H1 (cell line): ENCODE measurements around the gene AARSD1. TPM values are rescaled to one million over a fixed set of nuclear protein-coding genes. Genes with fewer than 3 reads are reported as not detected.

Source experiments
- CTCF ChIA-PET: fragments of 300-600 bp; sonication (Branson Sonifier 250); formaldehyde crosslinking; loops from one replicate; lab custom pipeline; 2021; ENCODE audit not compliant: partially characterized antibody; lab: Charles Lee
- POLR2A ChIA-PET: fragments of 300-600 bp; sonication (Branson Sonifier 250); formaldehyde crosslinking; loops from one replicate; lab custom pipeline; 2021; ENCODE audit warnings: inconsistent platforms; ENCODE audit not compliant: partially characterized antibody; lab: Charles Lee
- DNase-seq, 2 experiments: peaks; one replicate each; pipeline versions ENCODE4 v3.0.0 to v3.0.0-alpha.2; 2010 to 2022; ENCODE audit warnings: low spot score in 2 of 2, low read depth in 1 of 2, mixed read lengths in 1 of 2
- FAIRE-seq: peaks from 2 replicates; lab custom pipeline; 2011; peaks lifted over from hg19 to GRCh38; lab: Jason Lieb, UNC
- H2AFZ ChIP-seq: 2 replicates; pipeline ENCODE4 v1.8.1; 2012; ENCODE audit warnings: low read length, inconsistent platforms
- H2AK5ac ChIP-seq: 2 replicates; pipeline ENCODE4 v1.6.1; 2013; ENCODE audit warnings: low read depth, low read length
- H2BK120ac ChIP-seq: replicated peaks from 2 replicates; pipeline ENCODE3; 2013; ENCODE audit warnings: low read depth, low read length, inconsistent platforms
- H2BK12ac ChIP-seq: 2 replicates; pipeline ENCODE4 v1.6.1; 2013; ENCODE audit warnings: low read depth, low read length
- H2BK15ac ChIP-seq: 2 replicates; pipeline ENCODE4 v1.6.1; 2013; ENCODE audit warnings: low read length
- H2BK20ac ChIP-seq: 2 replicates; pipeline ENCODE4 v1.6.1; 2013; ENCODE audit warnings: low read length
- H2BK5ac ChIP-seq: 2 replicates; pipeline ENCODE4 v1.6.1; 2013; ENCODE audit warnings: low read depth, low read length
- H3K14ac ChIP-seq: 2 replicates; pipeline ENCODE4 v1.6.1; 2013; ENCODE audit warnings: inconsistent platforms; ENCODE audit not compliant: insufficient read length
- H3K18ac ChIP-seq: 2 replicates; pipeline ENCODE4 v1.6.1; 2013; ENCODE audit warnings: low read length; ENCODE audit errors: extremely low read depth
- H3K23ac ChIP-seq: 2 replicates; pipeline ENCODE4 v1.6.1; 2013; ENCODE audit warnings: inconsistent platforms; ENCODE audit not compliant: insufficient read length
- H3K23me2 ChIP-seq: 2 replicates; pipeline ENCODE4 v1.6.1; 2013; ENCODE audit warnings: low read depth, low read length
- H3K27ac ChIP-seq: 2 replicates; pipeline ENCODE4 v1.6.1; 2011; ENCODE audit warnings: low read depth, low read length, inconsistent platforms
- H3K27me3 ChIP-seq, 4 experiments: replicated peaks in 1 of 4; 1 replicate in 1 of 4; 2 replicates in 3 of 4; pipeline versions ENCODE4 v1.6.1 to v1.8.1; 2011 to 2013; ENCODE audit warnings: low read length in 3 of 4, mild to moderate bottlenecking in 3 of 4, inconsistent platforms in 2 of 4, mixed read lengths in 2 of 4, moderate library complexity in 1 of 4; ENCODE audit not compliant: control insufficient read depth in 3 of 4, insufficient read depth in 3 of 4; ENCODE audit errors: extremely low read depth in 1 of 4
- H3K36me3 ChIP-seq, 4 experiments: 2 replicates each; pipeline versions ENCODE4 v1.6.1 to v1.8.1; 2011 to 2013; ENCODE audit warnings: mild to moderate bottlenecking in 4 of 4, low read length in 3 of 4, moderate library complexity in 2 of 4, control low read depth in 1 of 4, inconsistent platforms in 1 of 4; ENCODE audit not compliant: insufficient read depth in 4 of 4, control insufficient read depth in 2 of 4
- H3K4ac ChIP-seq: replicated peaks from 2 replicates; pipeline ENCODE3; 2013; ENCODE audit warnings: low read length, low read depth, mixed read lengths, inconsistent platforms; ENCODE audit not compliant: insufficient read length
- H3K4me1 ChIP-seq, 4 experiments: replicated peaks in 1 of 4; 1 replicate in 1 of 4; 2 replicates in 3 of 4; pipeline versions ENCODE4 v1.6.1 to v1.8.1; 2011 to 2013; ENCODE audit warnings: low read length in 3 of 4, inconsistent platforms in 2 of 4, mixed read lengths in 1 of 4; ENCODE audit not compliant: insufficient read depth in 4 of 4, control insufficient read depth in 3 of 4
- H3K4me2 ChIP-seq, 2 experiments: 2 replicates each; pipeline versions ENCODE4 v1.6.1 to v1.8.1; 2011 to 2013; ENCODE audit warnings: low read depth in 2 of 2, low read length in 2 of 2, control low read depth in 1 of 2, inconsistent platforms in 1 of 2, mild to moderate bottlenecking in 1 of 2; ENCODE audit not compliant: insufficient read depth in 1 of 2
- H3K4me3 ChIP-seq, 4 experiments: fragments of 200-600, 300-600 bp in 1 of 4; sonication (generic), shearing (Covaris generic), sonication (Bioruptor Twin) in 1 of 4; 2 replicates each; pipeline versions ENCODE4 v1.5.1 to v1.8.1; 2011 to 2016; ENCODE audit warnings: low read length in 4 of 4, low read depth in 3 of 4, control low read depth in 2 of 4, inconsistent platforms in 2 of 4, mild to moderate bottlenecking in 2 of 4, mixed read lengths in 1 of 4, moderate library complexity in 1 of 4; ENCODE audit not compliant: insufficient read depth in 2 of 4; ENCODE audit errors: extremely low read depth in 1 of 4
- H3K56ac ChIP-seq: replicated peaks from 2 replicates; pipeline ENCODE3; 2013; ENCODE audit warnings: low read depth, mild to moderate bottlenecking, mixed read lengths, low read length, inconsistent platforms; ENCODE audit not compliant: insufficient read length
- H3K79me1 ChIP-seq: 2 replicates; pipeline ENCODE4 v1.6.1; 2013; ENCODE audit warnings: low read depth, low read length, control low read depth
- H3K79me2 ChIP-seq, 2 experiments: 2 replicates each; pipeline versions ENCODE4 v1.6.1 to v1.8.1; 2012 to 2013; ENCODE audit warnings: low read length in 2 of 2, mild to moderate bottlenecking in 2 of 2, inconsistent platforms in 1 of 2; ENCODE audit not compliant: insufficient read depth in 2 of 2, control insufficient read depth in 1 of 2
- H3K9ac ChIP-seq, 4 experiments: replicated peaks in 1 of 4; 1 replicate in 1 of 4; 2 replicates in 3 of 4; pipeline versions ENCODE4 v1.6.1 to v1.8.1; 2011 to 2013; ENCODE audit warnings: low read depth in 3 of 4, low read length in 3 of 4, control low read depth in 2 of 4, mild to moderate bottlenecking in 2 of 4, moderate library complexity in 2 of 4, inconsistent platforms in 1 of 4; ENCODE audit errors: extremely low read depth in 1 of 4
- H3K9me3 ChIP-seq, 2 experiments: 2 replicates each; pipeline versions ENCODE4 v1.6.1 to v1.8.1; 2012 to 2013; ENCODE audit warnings: mild to moderate bottlenecking in 2 of 2, moderate library complexity in 2 of 2, control low read depth in 1 of 2, inconsistent platforms in 1 of 2, low read depth in 1 of 2, low read length in 1 of 2, mixed read lengths in 1 of 2; ENCODE audit not compliant: insufficient read depth in 2 of 2
- H4K20me1 ChIP-seq, 2 experiments: replicated peaks in 1 of 2; 2 replicates each; pipeline versions ENCODE3 to v1.8.1; 2011 to 2013; ENCODE audit warnings: inconsistent platforms in 2 of 2, low read length in 2 of 2, mild to moderate bottlenecking in 1 of 2; ENCODE audit not compliant: insufficient read depth in 2 of 2, control insufficient read depth in 1 of 2
- H4K5ac ChIP-seq: 2 replicates; pipeline ENCODE4 v1.6.1; 2013; ENCODE audit warnings: low read length, low read depth, mixed read lengths, inconsistent platforms; ENCODE audit not compliant: insufficient read length
- H4K8ac ChIP-seq: 2 replicates; pipeline ENCODE4 v1.8.0; 2013; ENCODE audit warnings: mild to moderate bottlenecking, moderate library complexity, low read length, inconsistent platforms; ENCODE audit not compliant: insufficient read depth; ENCODE audit errors: extremely low read depth
- H4K91ac ChIP-seq: replicated peaks from 2 replicates; pipeline ENCODE3; 2013; ENCODE audit warnings: low read length, mixed read lengths, inconsistent platforms; ENCODE audit not compliant: insufficient read length
- CHD1 ChIP-seq: IDR thresholded peaks from 2 replicates; pipeline ENCODE4 v1.6.1; 2012; ENCODE audit warnings: low read depth, low read length, improper control_type of control experiment
- CTBP2 ChIP-seq: IDR thresholded peaks from 2 replicates; pipeline ENCODE4 v1.7.0; 2011; ENCODE audit warnings: borderline replicate concordance, mild to moderate bottlenecking, moderate library complexity, mixed read lengths, low read length; ENCODE audit not compliant: insufficient read depth, insufficient read length
- GABPA ChIP-seq: IDR thresholded peaks from 2 replicates; pipeline ENCODE4 v1.6.1; 2011; ENCODE audit warnings: mild to moderate bottlenecking, low read length, moderate library complexity, borderline replicate concordance; ENCODE audit not compliant: insufficient read depth
- HDAC6 ChIP-seq: IDR thresholded peaks from one replicate; pipeline ENCODE4 v1.7.1; 2012; ENCODE audit warnings: low read depth, mild to moderate bottlenecking, inconsistent platforms, low read length, moderate library complexity
- JUN ChIP-seq: IDR thresholded peaks from 2 replicates; pipeline ENCODE4 v1.6.1; 2011; ENCODE audit warnings: low read depth, mild to moderate bottlenecking, improper control_type of control experiment, low read length
- JUND ChIP-seq: IDR thresholded peaks from 2 replicates; pipeline ENCODE4 v1.6.1; 2011; ENCODE audit warnings: mild to moderate bottlenecking, improper control_type of control experiment, low read length
- KDM4A ChIP-seq: IDR thresholded peaks from one replicate; pipeline ENCODE4 v1.7.1; 2012; ENCODE audit warnings: low read depth, mild to moderate bottlenecking, moderate library complexity, low read length, inconsistent platforms; ENCODE audit not compliant: severe bottlenecking
- NRF1 ChIP-seq: IDR thresholded peaks from 2 replicates; pipeline ENCODE4 v1.6.1; 2011; ENCODE audit warnings: mild to moderate bottlenecking, low read depth, low read length, improper control_type of control experiment
- POLR2AphosphoS5 ChIP-seq: IDR thresholded peaks from 2 replicates; pipeline ENCODE4 v1.6.1; 2011; ENCODE audit warnings: low read depth, low read length
- RAD21 ChIP-seq, 2 experiments: IDR thresholded peaks in 1 of 2; conservative IDR thresholded peaks in 1 of 2; 2 replicates each; pipeline ENCODE4 v1.6.1; 2011; ENCODE audit warnings: low read depth in 2 of 2, low read length in 2 of 2, improper control_type of control experiment in 1 of 2, inconsistent platforms in 1 of 2, mild to moderate bottlenecking in 1 of 2, moderate library complexity in 1 of 2
- TBP ChIP-seq: IDR thresholded peaks from 2 replicates; pipeline ENCODE4 v1.6.1; 2011; ENCODE audit warnings: low read depth, low read length, improper control_type of control experiment
- WGBS, 2 experiments: shearing (Covaris generic) in 1 of 2; methylation state at CpG; one replicate each; pipeline versions ENCODE4 v1.1.6 to v1.1.7; 2013 to 2015; ENCODE audit warnings: low lambda C conversion rate in 2 of 2, mixed read lengths in 2 of 2, inconsistent platforms in 1 of 2, low coverage in 1 of 2, missing lambda C conversion rate in 1 of 2; ENCODE audit not compliant: insufficient replicate concordance in 2 of 2, insufficient coverage in 1 of 2, insufficient read length in 1 of 2; ENCODE audit errors: extremely low coverage in 1 of 2, missing lambda C conversion rate in 1 of 2; 5-methylcytosine and 5-hydroxymethylcytosine counted together
- polyA plus RNA-seq, 7 experiments: library from polyadenylated mRNA; depleted of rRNA in 3 of 7; stranded (reverse) in 5 of 7; unstranded in 2 of 7; fragments of >200 nt in 5 of 7; fragments of 200-250 nt in 2 of 7; gene quantifications; 1 replicate in 5 of 7; 2 replicates in 1 of 7; 4 replicates in 1 of 7; pipeline versions ENCODE4 v1.2.1 to v1.2.3, GENCODE V29; 2011 to 2013; ENCODE audit warnings: missing spikeins in 2 of 7, mixed read lengths in 2 of 7
- total RNA-seq: library from RNA; stranded (reverse); fragmentation: NEBNext Ultra II Directional; extraction: Animal tissue kit (Norgen Biotek cat#: 25700); gene quantifications from 2 replicates; pipeline ENCODE4 v1.2.1, GENCODE V29; 2021
- TF ChIP-seq, protein P1 (sequence below): IDR thresholded peaks from 2 replicates; pipeline ENCODE4 v1.6.1; 2011; ENCODE audit warnings: low read length, improper control_type of control experiment

AARSD1 gene
- total and polyA plus RNA-seq, 2 of the 8 experiments (the other 6 are each of a cell fraction or from before 2014, with no cell fraction given) = 51.5 to 58.8 TPM

DNA sequence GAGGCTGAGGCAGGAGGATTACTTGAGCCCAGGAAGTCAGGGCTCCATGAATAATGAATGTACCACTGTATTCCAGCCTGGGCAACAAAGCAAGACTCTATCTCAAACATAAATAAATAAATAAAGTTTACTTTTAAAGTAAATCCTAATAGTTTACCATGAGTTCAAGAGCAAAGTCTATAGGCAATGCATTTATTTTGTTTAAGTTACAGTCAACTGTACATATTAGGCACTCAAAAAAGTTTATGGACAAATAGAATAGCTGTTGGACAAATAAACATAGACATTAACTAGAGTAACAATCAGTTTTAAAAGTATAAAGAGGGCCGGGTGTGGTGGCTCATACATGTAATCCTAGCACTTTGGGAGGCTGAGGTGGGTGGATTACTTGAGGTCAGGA, 3.7 kb upstream of the AARSD1 start:
- H3K23ac ChIP-seq = no peak overlapping the region
- H2AK5ac ChIP-seq = no peak overlapping the region
- no peak overlapping the region for H2AFZ ChIP-seq
- no peak overlapping the region for H2BK15ac ChIP-seq
- H3K9me3 ChIP-seq = peaks cover 0 to 3% of the 10 kb centered on the region in 2 experiments; a peak in 1 of 4 replicates
- H3K79me2 ChIP-seq = peaks cover 0 to 6% of the 10 kb centered on the region in 2 experiments; a peak in 2 of 4 replicates
- no peak overlapping the region for H3K56ac ChIP-seq
- no peak for DNase-seq
- no peak overlapping the region for H4K5ac ChIP-seq
- no peak overlapping the region for H2BK120ac ChIP-seq
- ChIA-PET CTCF (interaction anchor here (0.9 to 1.5 kb wide), 6 partner anchors 10 to 144 kb away, joined by 3 to 4 read pairs (median 4); partner anchors contain the start of genes BECN1 and PTGES3L), POLR2A (interaction anchor here (1.1 to 2.0 kb wide), 3 partner anchors 12 to 30 kb away, joined by 3 to 8 read pairs (median 3); partner anchors contain the start of genes PTGES3L, RPL27 and RUNDC1)
- H3K27ac ChIP-seq = no peak overlapping the region
- no peaks in the 10 kb centered on the region for H3K27me3 ChIP-seq
- H3K18ac ChIP-seq = no peak overlapping the region
- H3K14ac ChIP-seq = no peak overlapping the region
- no peak overlapping the region for H3K4me2 ChIP-seq
- H2BK12ac ChIP-seq = no peak overlapping the region
- H3K4ac ChIP-seq = no peak overlapping the region
- peaks cover 7% of the 10 kb centered on the region for H3K23me2 ChIP-seq
- H3K9ac ChIP-seq = no peak overlapping the region
- no peaks in the 10 kb centered on the region for H3K79me1 ChIP-seq
- FAIRE-seq = no peak
- no peak overlapping the region for H2BK20ac ChIP-seq
- WGBS, 2 experiments = 85% methylated on average over 1 of the region's 1 CpG; no CpG with 5 or more reads in 1 of the 2 experiments
- peaks cover 0 to under 1% (median 0%) of the 10 kb centered on the region in 4 experiments; a peak in 1 of 8 replicates for H3K36me3 ChIP-seq
- H4K20me1 ChIP-seq = no peaks in the 10 kb centered on the region
- no peak overlapping the region for H2BK5ac ChIP-seq
- peaks cover 0 to 2% (median 0%) of the 10 kb centered on the region in 4 experiments; a peak in 1 of 7 replicates for H3K4me1 ChIP-seq
- H4K8ac ChIP-seq = no peak overlapping the region
- H3K4me3 ChIP-seq = no peak overlapping the region
- no peak overlapping the region for H4K91ac ChIP-seq
- TF ChIP-seq CTBP2 (no peak), NRF1 (no peak), JUN (no peak), GABPA (no peak), TBP (no peak), JUND (no peak), CHD1 (no peak), RAD21 (IDR thresholded peaks at IDR 0.05 in 1 of 2, conservative IDR thresholded peaks at IDR 0.05 in 1 of 2; ENCODE audit: low read depth in 2 of 2, low read length in 2 of 2) (no peak), POLR2AphosphoS5 (no peak), KDM4A (no peak), HDAC6 (no peak)
- TF ChIP-seq, protein P1, sequence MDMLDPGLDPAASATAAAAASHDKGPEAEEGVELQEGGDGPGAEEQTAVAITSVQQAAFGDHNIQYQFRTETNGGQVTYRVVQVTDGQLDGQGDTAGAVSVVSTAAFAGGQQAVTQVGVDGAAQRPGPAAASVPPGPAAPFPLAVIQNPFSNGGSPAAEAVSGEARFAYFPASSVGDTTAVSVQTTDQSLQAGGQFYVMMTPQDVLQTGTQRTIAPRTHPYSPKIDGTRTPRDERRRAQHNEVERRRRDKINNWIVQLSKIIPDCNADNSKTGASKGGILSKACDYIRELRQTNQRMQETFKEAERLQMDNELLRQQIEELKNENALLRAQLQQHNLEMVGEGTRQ = no peak
